Mammary epithelial cell (primary cell): ENCODE measurements around the gene CABP1.

ENCODE experiments used
- CTCF ChIP-seq, 2 donors: IDR thresholded peaks in 1 of 2; conservative IDR thresholded peaks in 1 of 2; 2 replicates each; pipeline ENCODE4 v1.5.1; 2011 to 2012; ENCODE audit warnings: inconsistent platforms in 2 of 2, low read length in 2 of 2, mild to moderate bottlenecking in 2 of 2, control low read depth in 1 of 2, low read depth in 1 of 2; ENCODE audit not compliant: insufficient read depth in 1 of 2; ENCODE audit errors: extremely low read depth in 1 of 2
- EZH2 ChIP-seq: IDR thresholded peaks from 2 replicates; pipeline ENCODE4 v1.6.1; 2012; ENCODE audit warnings: low read length, inconsistent platforms, borderline replicate concordance

- TF ChIP-seq CTCF (conservative IDR thresholded peaks at IDR 0.05 in 1 of 2, IDR thresholded peaks at IDR 0.05 in 1 of 2; ENCODE audit: extremely low read depth in 1 of 2, insufficient read depth in 1 of 2, low read depth in 1 of 2, low read length in 2 of 2): no peak
- no peak for TF ChIP-seq EZH2
Observed at GRCh38 chr12:120678572-120678971, 38.1 kb downstream of the CABP1 start.
